Measurements from ENCODE around the gene ATP5F1A. TPM values are rescaled to one million over a fixed set of nuclear protein-coding genes. Genes with fewer than 3 reads are reported as not detected.
"Not testable (repeated sequence)": the region's sequence is repeated elsewhere in the genome, so short reads cannot be mapped to it uniquely, and the experiment has no call there.

Gene ATP5F1A
- total and polyA plus RNA-seq, 2 experiments from 2014 or later = 1,340 to 1,610 TPM

- no peak for DNase-seq (ENCODE audit: low read depth in 1 of 2, low spot score in 1 of 2)
- Histone ChIP-seq H3K9me3 (ENCODE audit: low read depth) (no peaks in the 10 kb centered on the region), H3K27ac (no peak overlapping the region), H3K36me3 (peaks cover 6% of the 10 kb centered on the region), H3K27me3 (no peaks in the 10 kb centered on the region), H3K4me3 (no peak overlapping the region), H3K4me1 (ENCODE audit: low read depth) (peaks cover 16% of the 10 kb centered on the region)
- TF ChIP-seq CTCF (IDR thresholded peaks at IDR 0.05; ENCODE audit: low read depth, low read length) = no peak
Observed at GRCh38 chr18:46099463-46099862, 1.4 kb upstream of the ATP5F1A start.

GRCh38 chr18:46098616-46098933 lies 479 bp upstream of the ATP5F1A start:
- TF ChIP-seq CTCF (IDR thresholded peaks at IDR 0.05; ENCODE audit: low read depth, low read length) = no peak
- DNase-seq (ENCODE audit: low read depth in 1 of 2, low spot score in 1 of 2) = no peak
- Histone ChIP-seq H3K9me3 (ENCODE audit: low read depth) (no peaks in the 10 kb centered on the region), H3K36me3 (peaks cover 6% of the 10 kb centered on the region), H3K27ac (peak overlapping the region; percentile 98), H3K4me3 (peak overlapping the region; percentile 88), H3K4me1 (ENCODE audit: low read depth) (peaks cover 17% of the 10 kb centered on the region), H3K27me3 (no peaks in the 10 kb centered on the region)

- H3K4me3 ChIP-seq = peak overlapping the region; percentile 88
- DNase-seq (ENCODE audit: low read depth in 1 of 2, low spot score in 1 of 2) = no peak
- peaks cover 22% of the 10 kb centered on the region for H3K4me1 ChIP-seq (ENCODE audit: low read depth)
- H3K9me3 ChIP-seq (ENCODE audit: low read depth) = no peaks in the 10 kb centered on the region
- no peaks in the 10 kb centered on the region for H3K27me3 ChIP-seq
- H3K36me3 ChIP-seq = peaks cover 6% of the 10 kb centered on the region
- peak overlapping the region; percentile 98 for H3K27ac ChIP-seq
- TF ChIP-seq CTCF (IDR thresholded peaks at IDR 0.05; ENCODE audit: low read depth, low read length) = no peak
Observed at GRCh38 chr18:46097431-46097800, 680 bp downstream of the ATP5F1A start.

GRCh38 chr18:46096651-46097300 lies 1.3 kb downstream of the ATP5F1A start:
- Histone ChIP-seq H3K27ac (peak overlapping the region; percentile 98), H3K4me1 (ENCODE audit: low read depth) (peaks cover 24% of the 10 kb centered on the region), H3K9me3 (ENCODE audit: low read depth) (no peaks in the 10 kb centered on the region), H3K36me3 (peaks cover 7% of the 10 kb centered on the region), H3K4me3 (peak overlapping the region; percentile 88), H3K27me3 (no peaks in the 10 kb centered on the region)
- DNase-seq (ENCODE audit: low read depth in 1 of 2, low spot score in 1 of 2) = no peak
- no peak for TF ChIP-seq CTCF (IDR thresholded peaks at IDR 0.05; ENCODE audit: low read depth, low read length)

GRCh38 chr18:46095532-46095931 lies 2.6 kb downstream of the ATP5F1A start:
- Histone ChIP-seq H3K36me3 (peaks cover 20% of the 10 kb centered on the region), H3K4me3 (no peak overlapping the region), H3K4me1 (ENCODE audit: low read depth) (peaks cover 36% of the 10 kb centered on the region), H3K27me3 (no peaks in the 10 kb centered on the region), H3K27ac (peak overlapping the region; percentile 66), H3K9me3 (ENCODE audit: low read depth) (no peaks in the 10 kb centered on the region)
- no peak for DNase-seq (ENCODE audit: low read depth in 1 of 2, low spot score in 1 of 2)
- TF ChIP-seq CTCF (IDR thresholded peaks at IDR 0.05; ENCODE audit: low read depth, low read length) = no peak

- H3K9me3 ChIP-seq (ENCODE audit: low read depth); H3K27me3 ChIP-seq; H3K4me3 ChIP-seq: not testable (repeated sequence)
- peak; percentile 59 to 79 for DNase-seq (ENCODE audit: low read depth in 1 of 2, low spot score in 1 of 2)
- H3K36me3 ChIP-seq = peaks cover 78% of the 10 kb centered on the region
- H3K4me1 ChIP-seq (ENCODE audit: low read depth) = peaks cover 59% of the 10 kb centered on the region
- peak overlapping the region; percentile 92 for H3K27ac ChIP-seq
Observed at GRCh38 chr18:46088501-46088900, 9.6 kb downstream of the ATP5F1A start.
